RWPE1 (cell line): ENCODE data around the gene RCCD1.
"Not testable (repeated sequence)": the region's sequence is repeated elsewhere in the genome, so short reads cannot be mapped to it uniquely, and the experiment has no call there.

ENCODE experiments used
- CTCF ChIA-PET: fragments of 350-600 bp; sonication (Branson Sonifier 250); formaldehyde crosslinking; extraction: SDS; loops from one replicate; lab custom pipeline; 2021; lab: Yijun Ruan, JAX
- POLR2A ChIA-PET: fragments of 400-600 bp; formaldehyde crosslinking; extraction: SDS; loops from one replicate; lab custom pipeline; 2020; ENCODE audit warnings: antibody characterized with exemption; ENCODE audit not compliant: low non-redundant PET; lab: Yijun Ruan, JAX
- DNase-seq: peaks from one replicate; pipeline ENCODE4 v3.0.0; 2012; ENCODE audit warnings: low spot score
- H3K27ac ChIP-seq: fragments of 450-650 bp; 2 replicates; pipeline ENCODE4 v1.5.1; 2017
- TF ChIP-seq, protein P1 (sequence below): fragments of 450-650 bp; conservative IDR thresholded peaks from 2 replicates; pipeline ENCODE4 v1.5.1; 2017; ENCODE audit warnings: low read depth, mild to moderate bottlenecking

The RCCD1 gene, protein sequence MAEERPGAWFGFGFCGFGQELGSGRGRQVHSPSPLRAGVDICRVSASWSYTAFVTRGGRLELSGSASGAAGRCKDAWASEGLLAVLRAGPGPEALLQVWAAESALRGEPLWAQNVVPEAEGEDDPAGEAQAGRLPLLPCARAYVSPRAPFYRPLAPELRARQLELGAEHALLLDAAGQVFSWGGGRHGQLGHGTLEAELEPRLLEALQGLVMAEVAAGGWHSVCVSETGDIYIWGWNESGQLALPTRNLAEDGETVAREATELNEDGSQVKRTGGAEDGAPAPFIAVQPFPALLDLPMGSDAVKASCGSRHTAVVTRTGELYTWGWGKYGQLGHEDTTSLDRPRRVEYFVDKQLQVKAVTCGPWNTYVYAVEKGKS

DNA sequence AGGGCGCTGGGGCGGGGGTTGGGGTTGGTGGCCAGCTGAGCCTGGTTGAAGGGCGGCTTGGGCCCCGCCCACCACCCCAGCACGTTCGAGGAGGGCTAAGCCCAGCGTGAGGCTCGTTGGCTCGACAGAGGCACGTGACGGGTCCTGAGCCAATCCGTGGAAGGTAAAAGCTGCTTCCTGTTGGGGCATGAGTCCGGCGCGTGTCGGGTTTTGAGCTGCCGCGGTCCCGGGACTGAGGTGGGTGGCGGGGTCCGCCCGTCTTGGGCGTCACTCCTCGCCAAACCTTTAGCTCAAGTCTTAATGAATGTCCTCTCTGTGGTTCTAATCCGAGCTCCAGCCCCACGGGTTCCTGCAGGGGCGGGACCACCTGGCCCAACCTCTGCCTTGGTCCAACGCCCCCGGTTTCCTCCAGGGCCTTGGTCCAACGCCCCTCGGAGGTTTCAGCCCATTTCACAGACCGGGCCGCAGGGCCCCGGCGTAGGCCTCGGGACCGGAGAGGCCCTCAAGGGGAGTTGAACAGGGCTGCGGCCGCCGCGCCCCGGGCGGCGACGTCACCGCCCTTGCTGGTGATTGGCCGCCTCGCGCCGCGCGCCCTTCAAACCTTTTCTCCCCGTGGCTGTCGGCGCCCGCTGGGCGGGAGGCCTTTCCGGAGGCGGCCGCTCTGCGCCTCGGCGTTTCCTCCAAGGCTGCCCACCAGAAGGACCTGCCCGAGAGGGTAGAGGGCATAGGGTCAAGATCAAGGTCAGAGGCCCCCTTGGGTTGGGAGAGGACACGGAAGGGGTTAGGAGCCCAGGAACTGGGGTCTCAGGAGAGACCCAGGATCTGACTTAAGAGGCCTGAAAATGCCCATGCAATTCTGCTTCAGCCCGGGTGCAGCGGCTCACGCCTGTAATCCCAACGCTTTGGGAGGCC, at the start of gene RCCD1:
Gene RCCD1 (plus strand): TSS at position 173 of the 912 bp plus-strand sequence. CDS start 1,851 bp downstream, outside the sequence.
- TF ChIP-seq, protein P1, sequence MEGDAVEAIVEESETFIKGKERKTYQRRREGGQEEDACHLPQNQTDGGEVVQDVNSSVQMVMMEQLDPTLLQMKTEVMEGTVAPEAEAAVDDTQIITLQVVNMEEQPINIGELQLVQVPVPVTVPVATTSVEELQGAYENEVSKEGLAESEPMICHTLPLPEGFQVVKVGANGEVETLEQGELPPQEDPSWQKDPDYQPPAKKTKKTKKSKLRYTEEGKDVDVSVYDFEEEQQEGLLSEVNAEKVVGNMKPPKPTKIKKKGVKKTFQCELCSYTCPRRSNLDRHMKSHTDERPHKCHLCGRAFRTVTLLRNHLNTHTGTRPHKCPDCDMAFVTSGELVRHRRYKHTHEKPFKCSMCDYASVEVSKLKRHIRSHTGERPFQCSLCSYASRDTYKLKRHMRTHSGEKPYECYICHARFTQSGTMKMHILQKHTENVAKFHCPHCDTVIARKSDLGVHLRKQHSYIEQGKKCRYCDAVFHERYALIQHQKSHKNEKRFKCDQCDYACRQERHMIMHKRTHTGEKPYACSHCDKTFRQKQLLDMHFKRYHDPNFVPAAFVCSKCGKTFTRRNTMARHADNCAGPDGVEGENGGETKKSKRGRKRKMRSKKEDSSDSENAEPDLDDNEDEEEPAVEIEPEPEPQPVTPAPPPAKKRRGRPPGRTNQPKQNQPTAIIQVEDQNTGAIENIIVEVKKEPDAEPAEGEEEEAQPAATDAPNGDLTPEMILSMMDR: no peak
- DNase-seq: peak; percentile 99
- CTCF ChIA-PET: interaction anchor here (0.7 to 4.4 kb wide), 4 partner anchors 23 to 1878 kb away, joined by 3 to 23 read pairs (median 8); partner anchors contain the start of gene HDDC3
- POLR2A ChIA-PET: interaction anchor here (0.8 to 1.5 kb wide), 2 partner anchors 22 to 53 kb away, joined by 3 to 6 read pairs; partner anchors contain the start of gene HDDC3
- peak within 1 kb of the TSS; percentile 98 for H3K27ac ChIP-seq

DNA sequence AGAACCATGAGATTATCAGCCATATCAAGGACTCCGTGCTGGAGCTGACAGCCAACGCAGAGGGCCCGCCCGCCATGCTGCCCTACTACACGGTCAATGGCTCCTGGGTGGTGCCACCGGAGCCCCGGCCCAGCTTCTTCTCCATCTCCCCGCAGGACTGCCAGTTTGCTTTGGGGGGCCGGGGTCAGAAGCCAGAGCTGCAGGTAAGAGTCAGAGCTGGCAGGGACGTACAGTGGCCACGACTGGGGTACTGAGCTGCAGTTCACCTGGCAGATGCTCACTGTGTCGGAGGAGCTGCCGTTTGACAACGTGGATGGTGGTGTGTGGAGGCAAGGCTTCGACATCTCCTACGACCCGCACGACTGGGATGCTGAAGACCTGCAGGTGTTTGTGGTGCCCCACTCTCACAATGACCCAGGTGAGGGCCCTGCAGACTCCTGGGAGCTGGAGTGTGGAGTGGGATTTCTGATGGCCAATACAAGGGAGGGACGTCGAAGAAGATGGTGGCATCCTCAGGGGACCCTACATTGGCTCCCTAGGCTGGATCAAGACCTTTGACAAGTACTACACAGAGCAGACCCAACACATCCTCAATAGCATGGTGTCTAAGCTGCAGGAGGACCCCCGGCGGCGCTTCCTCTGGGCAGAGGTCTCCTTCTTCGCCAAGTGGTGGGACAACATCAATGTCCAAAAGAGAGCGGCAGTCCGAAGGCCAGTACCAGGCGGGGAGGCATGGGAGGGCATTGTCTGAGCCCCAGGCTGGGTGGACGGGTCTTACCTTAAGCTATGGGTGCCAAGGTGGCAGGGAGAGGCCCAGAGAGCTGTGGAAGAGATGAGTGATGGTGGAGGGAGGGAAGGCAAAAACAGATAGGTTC, 49.1 kb upstream of the RCCD1 start:
- TF ChIP-seq, protein P1: no peak
- CTCF ChIA-PET: interaction anchor here (0.6 to 1.5 kb wide), 3 partner anchors 12 to 258 kb away, joined by 3 to 8 read pairs (median 3); no protein-coding TSS in a partner anchor
- POLR2A ChIA-PET: interaction anchor here (0.7 kb wide), 1 partner anchor 21 kb away, joined by 3 read pairs; no protein-coding TSS in a partner anchor
- no peak for DNase-seq
- H3K27ac ChIP-seq: no peak overlapping the region

DNA sequence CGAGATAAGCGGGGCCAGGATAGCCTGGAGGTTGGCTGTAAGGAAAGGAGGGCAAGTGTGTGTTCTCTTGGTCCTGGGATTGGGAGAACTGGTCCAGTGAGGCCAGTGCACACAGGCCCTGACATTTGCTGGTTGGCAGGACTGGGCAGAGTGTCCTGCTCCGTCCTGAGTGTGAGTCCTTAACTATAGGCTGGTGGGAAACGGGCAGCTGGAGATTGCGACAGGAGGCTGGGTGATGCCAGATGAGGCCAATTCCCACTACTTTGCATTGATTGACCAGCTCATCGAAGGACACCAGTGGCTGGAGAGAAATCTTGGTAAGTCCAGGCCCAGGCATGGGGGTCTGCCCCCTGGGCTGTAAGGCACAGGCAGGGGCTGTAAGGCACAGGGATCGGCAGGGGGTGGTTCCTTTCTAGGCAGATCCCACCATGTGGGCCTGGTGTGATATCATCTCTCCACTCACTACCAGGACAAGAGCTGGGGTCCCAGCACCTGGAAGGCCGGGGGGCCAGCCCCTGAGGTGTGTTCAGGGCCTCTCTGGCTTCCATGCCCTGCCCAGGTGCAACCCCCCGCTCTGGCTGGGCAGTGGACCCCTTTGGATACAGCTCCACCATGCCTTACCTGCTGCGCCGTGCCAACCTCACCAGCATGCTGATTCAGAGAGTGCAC, 48.4 kb upstream of the RCCD1 start:
- TF ChIP-seq, protein P1: no peak
- POLR2A ChIA-PET: no interaction called here
- H3K27ac ChIP-seq: no peak overlapping the region
- CTCF ChIA-PET: interaction anchor here (0.6 to 1.5 kb wide), 3 partner anchors 20 to 258 kb away, joined by 3 to 8 read pairs (median 8); no protein-coding TSS in a partner anchor
- no peak for DNase-seq

DNA sequence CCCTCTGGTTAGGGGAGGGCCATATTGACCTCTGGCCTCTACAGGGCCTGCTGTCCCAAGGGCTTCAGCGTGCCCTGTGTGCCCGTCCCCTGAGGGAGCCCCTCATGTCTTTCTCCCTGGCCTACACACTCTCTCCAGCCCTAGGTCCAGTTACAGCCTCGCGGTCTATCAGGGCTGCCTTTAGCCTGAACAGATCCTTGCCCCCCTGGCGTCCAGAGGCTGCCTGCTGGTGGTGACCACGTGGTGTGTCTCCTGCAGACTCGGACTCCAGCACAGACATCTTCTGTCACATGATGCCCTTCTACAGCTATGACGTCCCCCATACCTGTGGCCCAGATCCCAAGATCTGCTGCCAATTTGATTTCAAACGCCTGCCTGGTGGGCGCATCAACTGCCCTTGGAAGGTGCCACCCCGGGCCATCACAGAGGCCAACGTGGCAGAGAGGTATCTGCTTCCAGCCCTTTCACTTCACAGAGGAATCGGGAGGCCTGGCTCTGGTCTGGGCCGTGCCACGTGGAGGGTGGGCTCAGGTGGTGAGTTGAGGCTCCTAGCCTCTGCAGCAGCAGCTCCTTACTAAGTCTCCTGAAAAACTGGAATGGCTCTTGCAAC, 47.5 kb upstream of the RCCD1 start:
- ChIA-PET POLR2A (interaction anchor here (0.5 kb wide), 1 partner anchor 20 kb away, joined by 4 read pairs; no protein-coding TSS in a partner anchor), CTCF (no interaction called here)
- DNase-seq: no peak
- H3K27ac ChIP-seq: no peak overlapping the region
- TF ChIP-seq, protein P1: no peak

DNA sequence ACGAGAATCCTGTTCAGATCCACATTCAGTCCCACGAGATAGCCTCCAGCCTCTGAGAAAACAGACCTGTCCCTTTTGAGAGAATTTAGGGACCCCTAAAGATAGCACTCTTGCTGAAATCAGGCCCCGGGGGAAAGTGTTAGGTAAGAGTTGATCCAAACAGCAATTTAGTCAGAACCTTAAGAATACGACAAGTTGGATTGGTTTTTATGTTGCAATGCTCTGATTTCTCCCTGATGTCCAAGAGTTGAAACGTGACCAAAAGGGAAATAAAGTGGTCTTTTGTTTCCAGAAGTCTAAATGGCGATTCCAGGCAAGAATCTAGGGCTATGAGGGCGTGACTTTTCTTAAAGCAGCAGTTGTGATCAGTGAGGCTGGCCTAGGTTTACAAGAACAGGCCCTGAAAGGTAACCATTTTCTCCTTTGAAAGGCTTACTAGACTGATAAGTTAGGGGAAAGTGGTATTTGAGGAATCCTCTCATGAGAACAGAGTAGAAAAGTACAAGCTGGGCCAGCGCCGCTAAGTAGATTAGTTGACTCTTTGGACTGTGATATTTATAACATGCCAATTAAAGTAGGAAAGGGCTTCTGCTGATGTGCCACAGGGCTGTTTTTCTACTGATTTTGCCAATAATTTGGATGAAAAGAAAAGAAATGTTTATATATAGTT, 46.7 kb upstream of the RCCD1 start:
- POLR2A ChIA-PET: interaction anchor here (0.5 kb wide), 1 partner anchor 19 kb away, joined by 4 read pairs; no protein-coding TSS in a partner anchor
- H3K27ac ChIP-seq: no peak overlapping the region
- TF ChIP-seq, protein P1: no peak
- no peak for DNase-seq
- CTCF ChIA-PET: no interaction called here

DNA sequence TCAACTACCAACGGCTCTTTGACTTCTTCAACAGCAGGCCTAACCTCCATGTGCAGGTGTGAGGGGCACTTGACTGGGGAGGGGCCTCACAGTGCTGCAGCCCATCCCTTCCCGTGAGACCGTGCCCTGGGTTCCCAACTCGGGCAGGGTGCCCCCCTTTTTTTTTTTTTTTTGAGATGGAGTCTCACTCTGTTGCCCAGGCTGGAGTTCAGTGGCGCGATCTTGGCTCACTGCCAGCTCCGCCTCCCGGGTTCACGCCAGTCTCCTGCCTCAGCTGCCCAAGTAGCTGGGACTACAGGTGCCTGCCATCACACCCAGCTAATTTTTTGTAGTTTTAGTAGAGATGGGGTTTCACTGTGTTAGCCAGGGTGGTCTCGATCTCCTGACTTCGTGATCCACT, 45.2 kb upstream of the RCCD1 start:
- H3K27ac ChIP-seq, DNase-seq, POLR2A ChIA-PET: not testable (repeated sequence)
- CTCF ChIA-PET: interaction anchor here (0.6 to 0.7 kb wide), 2 partner anchors 124 to 147 kb away, joined by 3 read pairs; no protein-coding TSS in a partner anchor
